OCI-LY7 (cell line): ENCODE measurements around the gene EIF5A2. TPM values are rescaled to one million over a fixed set of nuclear protein-coding genes. Genes with fewer than 3 reads are reported as not detected.

Experiments
- BruUV-seq: library from RNA; stranded (reverse); fragments of 400-500 nt; replicated peaks from 2 replicates; lab custom pipeline; 2021; lab: Mats Ljungman, UMichigan
- CTCF ChIA-PET: fragments of 300-600 bp; sonication (Branson Sonifier 250); formaldehyde crosslinking; loops from one replicate; lab custom pipeline; 2022; ENCODE audit warnings: antibody characterized with exemption; ENCODE audit not compliant: unreplicated experiment; lab: Charles Lee
- POLR2A ChIA-PET: fragments of 300-600 bp; sonication (Branson Sonifier 250); formaldehyde crosslinking; loops from one replicate; lab custom pipeline; 2022; ENCODE audit warnings: antibody characterized with exemption; lab: Charles Lee
- DNase-seq: peaks from one replicate; pipeline ENCODE4 v3.0.0-alpha.2; 2015; ENCODE audit warnings: low spot score
- H2AFZ ChIP-seq: fragments of 200-600 bp; sonication (generic), shearing (Covaris generic); 2 replicates; pipeline ENCODE4 v1.6.1; 2014; ENCODE audit warnings: mild to moderate bottlenecking, antibody characterized with exemption, low read length, moderate library complexity
- H3K27ac ChIP-seq: fragments of 200-600 bp; sonication (generic); 2 replicates; pipeline ENCODE4 v1.5.1; 2014; ENCODE audit warnings: mixed run types, low read depth, mild to moderate bottlenecking, moderate library complexity, low read length, inconsistent platforms; ENCODE audit not compliant: poor library complexity, severe bottlenecking
- H3K36me3 ChIP-seq: fragments of 200-600 bp; sonication (generic); 2 replicates; pipeline ENCODE4 v1.6.1; 2014; ENCODE audit warnings: mild to moderate bottlenecking, antibody characterized with exemption, low read length, moderate library complexity, mixed read lengths; ENCODE audit not compliant: insufficient read depth
- H3K4me1 ChIP-seq: fragments of 200-600 bp; sonication (generic); 2 replicates; pipeline ENCODE4 v1.5.1; 2014; ENCODE audit warnings: mild to moderate bottlenecking, low read length; ENCODE audit not compliant: insufficient read depth, poor library complexity, severe bottlenecking
- H3K4me2 ChIP-seq: fragments of 200-600 bp; sonication (generic); 2 replicates; pipeline ENCODE4 v1.6.1; 2014; ENCODE audit warnings: mild to moderate bottlenecking, low read length
- H3K4me3 ChIP-seq: fragments of 200-600 bp; sonication (generic); 2 replicates; pipeline ENCODE4 v1.5.1; 2014; ENCODE audit warnings: mild to moderate bottlenecking, low read depth, low read length; ENCODE audit not compliant: poor library complexity, severe bottlenecking
- H3K79me2 ChIP-seq: fragments of 200-600 bp; sonication (generic); 2 replicates; pipeline ENCODE4 v1.6.1; 2016; ENCODE audit warnings: low read depth, mild to moderate bottlenecking, low read length, moderate library complexity, mixed read lengths; ENCODE audit not compliant: insufficient read depth
- H3K9me2 ChIP-seq: fragments of 200-600 bp; sonication (generic); 2 replicates; pipeline ENCODE4 v1.6.1; 2016; ENCODE audit warnings: mild to moderate bottlenecking, low read length, mixed read lengths; ENCODE audit not compliant: insufficient read depth
- H3K9me3 ChIP-seq: fragments of 200-600 bp; sonication (generic); 2 replicates; pipeline ENCODE4 v1.6.1; 2014; ENCODE audit warnings: mild to moderate bottlenecking, mixed run types, low read length, mixed read lengths
- H4K20me1 ChIP-seq: fragments of 200-600 bp; sonication (generic); 2 replicates; pipeline ENCODE4 v1.6.1; 2014; ENCODE audit warnings: mild to moderate bottlenecking, antibody characterized with exemption, low read length, moderate library complexity, mixed read lengths; ENCODE audit not compliant: insufficient read depth
- EZH2phosphoT487 ChIP-seq: fragments of 200-600 bp; sonication (generic); IDR thresholded peaks from 2 replicates; pipeline ENCODE4 v1.6.1; 2018; ENCODE audit warnings: low read depth, borderline replicate concordance, mild to moderate bottlenecking, mixed run types, antibody characterized with exemption, low read length, moderate library complexity, mixed read lengths
- intact Hi-C: fragments of 100-400 bp; cut with micrococcal nuclease; formaldehyde crosslinking; loops from one replicate; pipeline ENCODE4 v1.10.0; 2022; ENCODE audit not compliant: unreplicated experiment
- total RNA-seq, 2 experiments: library from RNA; depleted of rRNA in 1 of 2; stranded (reverse); fragments of >200 nt in 1 of 2; shearing (Covaris generic) in 1 of 2; gene quantifications; 2 replicates each; pipeline ENCODE4 v1.2.3, GENCODE V29; 2014 to 2022
- TF ChIP-seq, protein P1 (sequence below): fragments of 200-600 bp; sonication (generic); conservative IDR thresholded peaks from 2 replicates; pipeline ENCODE4 v1.5.1; 2014; ENCODE audit warnings: mild to moderate bottlenecking, antibody characterized with exemption, low read length, moderate library complexity, mixed read lengths

The EIF5A2 gene
- total RNA-seq, 2 experiments from 2014 or later: 3.1 to 21.9 TPM

DNA sequence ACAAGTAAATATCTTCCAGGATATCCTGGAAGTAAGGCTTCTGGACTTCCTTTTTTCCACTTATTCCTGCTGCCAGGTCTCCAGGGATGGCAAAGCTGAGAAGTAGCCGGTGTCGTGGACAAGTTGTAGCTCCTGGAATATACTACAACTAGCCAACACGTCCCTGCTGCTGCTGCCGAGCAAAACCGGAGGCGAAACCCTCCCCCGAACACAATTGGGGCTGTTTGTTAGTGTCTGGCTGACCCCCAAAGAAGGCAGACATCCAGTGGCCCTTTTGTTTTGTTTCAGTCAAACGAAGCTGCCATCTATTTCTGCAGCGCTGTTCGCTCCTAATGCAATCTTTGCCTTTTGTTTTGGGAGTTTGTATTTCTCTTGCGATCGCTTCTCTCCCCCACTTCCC is 45.3 kb upstream of the EIF5A2 start:
- Histone ChIP-seq H2AFZ (no peak overlapping the region), H3K9me2 (no peaks in the 10 kb centered on the region), H3K27ac (no peak overlapping the region), H3K4me3 (no peak overlapping the region), H3K79me2 (no peaks in the 10 kb centered on the region), H4K20me1 (no peaks in the 10 kb centered on the region), H3K4me1 (no peaks in the 10 kb centered on the region), H3K4me2 (no peak overlapping the region), H3K9me3 (no peaks in the 10 kb centered on the region), H3K36me3 (no peaks in the 10 kb centered on the region)
- POLR2A ChIA-PET: interaction anchor here (0.9 to 1.0 kb wide), 2 partner anchors 99 to 128 kb away, joined by 4 to 6 read pairs; no protein-coding TSS in a partner anchor
- intact Hi-C loops: no loop called here
- CTCF ChIA-PET: no interaction called here
- TF ChIP-seq EZH2phosphoT487: no peak
- TF ChIP-seq, protein P1, sequence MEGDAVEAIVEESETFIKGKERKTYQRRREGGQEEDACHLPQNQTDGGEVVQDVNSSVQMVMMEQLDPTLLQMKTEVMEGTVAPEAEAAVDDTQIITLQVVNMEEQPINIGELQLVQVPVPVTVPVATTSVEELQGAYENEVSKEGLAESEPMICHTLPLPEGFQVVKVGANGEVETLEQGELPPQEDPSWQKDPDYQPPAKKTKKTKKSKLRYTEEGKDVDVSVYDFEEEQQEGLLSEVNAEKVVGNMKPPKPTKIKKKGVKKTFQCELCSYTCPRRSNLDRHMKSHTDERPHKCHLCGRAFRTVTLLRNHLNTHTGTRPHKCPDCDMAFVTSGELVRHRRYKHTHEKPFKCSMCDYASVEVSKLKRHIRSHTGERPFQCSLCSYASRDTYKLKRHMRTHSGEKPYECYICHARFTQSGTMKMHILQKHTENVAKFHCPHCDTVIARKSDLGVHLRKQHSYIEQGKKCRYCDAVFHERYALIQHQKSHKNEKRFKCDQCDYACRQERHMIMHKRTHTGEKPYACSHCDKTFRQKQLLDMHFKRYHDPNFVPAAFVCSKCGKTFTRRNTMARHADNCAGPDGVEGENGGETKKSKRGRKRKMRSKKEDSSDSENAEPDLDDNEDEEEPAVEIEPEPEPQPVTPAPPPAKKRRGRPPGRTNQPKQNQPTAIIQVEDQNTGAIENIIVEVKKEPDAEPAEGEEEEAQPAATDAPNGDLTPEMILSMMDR: no peak
- no TSS peak for BruUV-seq
- no peak for DNase-seq

DNA sequence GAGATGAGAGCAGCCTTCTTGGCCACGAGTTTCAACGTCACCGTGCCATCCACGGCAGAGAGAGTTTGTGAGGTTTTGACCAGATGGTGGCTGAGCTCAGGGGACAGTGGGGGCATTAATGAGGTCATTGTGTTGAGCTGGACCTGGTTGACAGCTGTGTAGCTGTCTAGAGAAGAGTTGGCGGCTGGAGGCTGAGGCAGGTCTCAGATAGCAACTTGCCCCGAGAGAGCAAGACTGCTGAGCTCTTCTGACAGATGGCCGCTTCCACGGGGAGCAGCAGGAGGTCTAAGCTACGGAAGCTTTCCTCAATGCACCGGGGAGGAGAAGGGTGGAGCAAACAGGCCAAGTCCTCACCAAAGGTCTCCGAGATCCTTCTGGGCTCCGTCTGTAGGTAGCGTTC is 44.8 kb upstream of the EIF5A2 start:
- no peaks in the 10 kb centered on the region for H4K20me1 ChIP-seq
- TF ChIP-seq, protein P1: no peak
- no peak for TF ChIP-seq EZH2phosphoT487
- H3K4me2 ChIP-seq: no peak overlapping the region
- H2AFZ ChIP-seq: no peak overlapping the region
- CTCF ChIA-PET: no interaction called here
- H3K27ac ChIP-seq: no peak overlapping the region
- no peaks in the 10 kb centered on the region for H3K79me2 ChIP-seq
- DNase-seq: no peak
- no peaks in the 10 kb centered on the region for H3K9me2 ChIP-seq
- intact Hi-C loops: no loop called here
- no peak overlapping the region for H3K4me3 ChIP-seq
- no peaks in the 10 kb centered on the region for H3K4me1 ChIP-seq
- BruUV-seq: no TSS peak
- no peaks in the 10 kb centered on the region for H3K9me3 ChIP-seq
- no peaks in the 10 kb centered on the region for H3K36me3 ChIP-seq
- POLR2A ChIA-PET: interaction anchor here (1.0 kb wide), 1 partner anchor 99 kb away, joined by 4 read pairs; no protein-coding TSS in a partner anchor

DNA sequence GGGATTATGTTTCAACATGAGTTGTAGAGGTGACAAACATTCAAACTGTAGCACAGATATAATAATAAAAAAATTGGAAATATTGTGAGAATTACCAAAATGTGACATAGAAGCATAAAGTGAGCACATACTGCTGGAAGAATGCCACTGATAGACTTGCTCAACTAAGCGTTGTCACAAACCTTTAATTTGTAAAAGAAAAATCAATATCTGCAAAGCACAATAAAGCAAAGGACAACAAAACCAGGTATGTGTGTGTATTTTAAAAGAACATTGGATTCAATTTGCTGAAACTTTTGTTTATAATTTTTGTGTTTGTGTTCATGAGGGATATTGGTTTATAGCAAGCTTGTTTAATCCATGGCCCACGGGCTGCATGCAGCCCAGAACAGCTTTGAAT is 40.8 kb upstream of the EIF5A2 start:
- no TSS peak for BruUV-seq
- no peak overlapping the region for H2AFZ ChIP-seq
- TF ChIP-seq EZH2phosphoT487: no peak
- TF ChIP-seq, protein P1: no peak
- H3K4me3 ChIP-seq: no peak overlapping the region
- no peaks in the 10 kb centered on the region for H3K9me2 ChIP-seq
- H3K79me2 ChIP-seq: no peaks in the 10 kb centered on the region
- intact Hi-C loops: no loop called here
- POLR2A ChIA-PET: interaction anchor here (0.6 to 1.1 kb wide), 2 partner anchors 65 to 1590 kb away, joined by 3 read pairs; no protein-coding TSS in a partner anchor
- H3K27ac ChIP-seq: no peak overlapping the region
- H3K36me3 ChIP-seq: no peaks in the 10 kb centered on the region
- no peak for DNase-seq
- no peaks in the 10 kb centered on the region for H4K20me1 ChIP-seq
- H3K4me2 ChIP-seq: no peak overlapping the region
- no peaks in the 10 kb centered on the region for H3K4me1 ChIP-seq
- H3K9me3 ChIP-seq: no peaks in the 10 kb centered on the region
- CTCF ChIA-PET: no interaction called here
